Measurements from ENCODE around the gene HIPK3.

HIPK3 gene

DNA sequence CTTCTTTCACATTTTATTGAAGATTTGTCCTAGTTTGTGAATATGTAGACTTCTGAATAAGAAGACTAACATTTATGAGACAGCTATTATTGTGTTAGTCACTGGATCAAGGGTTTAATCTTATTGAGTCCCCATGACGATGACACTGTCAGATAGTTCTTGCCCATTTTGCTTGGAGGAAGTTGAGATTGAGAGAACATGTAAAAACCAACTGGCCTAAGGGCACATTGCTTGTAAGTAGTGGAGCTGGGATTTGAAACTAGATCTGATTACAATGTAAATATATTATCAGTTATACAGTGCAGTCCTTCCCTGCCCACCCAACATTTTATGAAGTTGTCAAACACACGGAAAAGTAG lies 134.7 kb downstream of the HIPK3 start:
- DNase-seq (ENCODE audit: low spot score): no peak

DNA sequence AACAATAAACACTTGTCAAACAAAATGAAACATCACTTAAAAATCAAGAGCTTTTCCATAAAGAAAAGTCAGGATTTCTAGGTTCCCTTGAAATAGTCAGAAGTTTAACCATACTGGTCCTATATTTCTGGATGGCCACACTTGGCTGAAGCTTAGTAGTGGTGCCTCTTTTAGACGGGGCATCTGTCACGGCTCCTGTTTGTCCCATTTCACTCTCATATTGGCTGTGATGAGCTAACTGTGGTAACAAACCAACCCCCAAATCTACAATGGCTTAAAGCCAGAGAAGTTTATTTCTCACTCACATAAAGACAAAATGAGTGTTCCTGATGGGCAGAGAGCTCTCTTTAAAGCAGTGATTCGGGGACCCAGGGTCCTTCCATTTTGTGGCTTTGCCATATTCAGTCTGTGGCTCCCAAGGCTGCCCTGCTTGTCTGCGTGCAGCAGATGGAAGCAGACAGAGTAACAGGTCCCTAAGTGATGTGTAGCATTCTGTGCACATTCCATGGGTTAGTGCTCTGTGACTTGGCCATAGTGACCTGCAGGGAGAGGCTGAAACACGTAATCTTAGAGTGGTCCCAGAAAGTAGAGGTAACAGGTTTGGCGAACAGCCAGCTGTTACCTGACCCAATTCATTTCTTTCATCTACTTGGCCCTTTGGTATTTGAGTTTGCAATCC lies 137.4 kb downstream of the HIPK3 start:
- no peak for DNase-seq (ENCODE audit: low spot score)

DNA sequence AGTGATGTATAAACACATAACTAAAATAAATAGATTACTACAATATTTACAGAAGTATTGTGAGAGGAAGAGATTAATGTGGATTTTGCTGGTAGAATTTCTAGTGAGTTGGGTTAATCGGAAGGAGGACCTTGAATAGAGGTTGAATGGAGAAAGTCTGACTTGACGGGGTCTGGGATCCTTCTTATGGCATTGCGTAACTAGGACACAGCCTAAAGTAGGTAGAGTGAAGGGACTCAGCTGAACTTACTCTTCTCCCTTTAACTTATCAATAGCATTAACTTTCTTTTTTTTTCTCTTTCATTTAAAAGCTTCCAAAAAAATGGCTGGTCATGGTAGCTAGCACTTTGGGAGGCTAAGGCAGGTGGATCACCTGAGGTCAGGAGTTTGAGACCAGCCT lies 139.2 kb downstream of the HIPK3 start:
- DNase-seq (ENCODE audit: low spot score): no peak

DNA sequence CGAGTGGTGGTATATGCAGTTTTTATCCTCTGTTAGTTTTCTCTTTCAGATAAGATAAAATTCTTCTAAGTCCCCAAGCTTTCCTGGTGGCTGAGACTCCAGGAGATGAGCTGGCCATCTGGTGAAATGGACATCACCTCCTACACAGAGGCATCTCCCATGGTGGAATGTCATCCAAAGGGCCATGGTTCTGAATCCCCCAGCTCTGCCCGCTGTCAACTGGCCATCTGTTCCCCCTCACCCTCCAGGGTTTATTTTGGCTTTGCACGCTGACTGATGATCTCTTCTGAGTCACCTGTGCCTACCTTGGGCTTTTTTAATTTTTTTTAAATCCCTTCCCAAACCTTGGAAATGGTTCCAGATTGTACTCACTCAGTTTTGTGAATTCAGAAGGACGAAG lies 142.2 kb downstream of the HIPK3 start:
- DNase-seq (ENCODE audit: low spot score): no peak

DNA sequence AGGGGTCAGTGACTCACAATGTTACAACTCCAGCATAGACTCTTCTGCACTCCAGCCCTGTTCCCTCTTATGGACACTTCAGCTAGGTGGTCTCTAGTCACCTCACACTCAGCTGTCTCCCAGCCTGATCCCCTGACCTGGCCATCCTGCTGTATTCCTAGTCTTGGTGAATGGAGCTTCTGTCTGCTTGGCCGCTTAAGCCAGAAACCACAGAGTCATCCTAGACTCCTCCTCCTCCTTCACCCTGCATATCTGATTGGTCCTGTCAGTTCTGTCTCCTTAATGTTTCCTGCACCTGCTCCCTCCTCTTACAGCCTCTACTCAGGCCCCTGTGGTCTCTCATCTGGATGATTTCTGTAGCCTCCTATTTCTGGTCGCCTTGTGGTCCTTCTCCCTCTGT lies 144.9 kb downstream of the HIPK3 start:
- no peak for DNase-seq (ENCODE audit: low spot score)

DNA sequence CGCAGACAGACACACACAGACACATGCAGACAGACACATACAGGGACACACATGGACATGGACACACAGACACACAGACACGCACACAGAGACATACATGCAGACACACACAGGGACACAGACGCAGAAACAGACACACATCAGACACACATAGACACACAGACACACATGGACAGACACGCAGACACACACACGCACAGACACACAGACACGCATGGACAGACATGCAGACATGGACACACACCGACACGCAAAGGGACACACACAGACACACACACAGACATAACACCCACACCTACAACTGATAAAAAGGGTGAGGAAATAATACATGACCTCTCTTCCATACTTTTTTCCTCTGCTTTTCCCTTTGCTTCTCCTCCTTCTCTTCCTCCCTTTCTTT lies 146.2 kb downstream of the HIPK3 start:
- DNase-seq (ENCODE audit: low spot score): no peak

DNA sequence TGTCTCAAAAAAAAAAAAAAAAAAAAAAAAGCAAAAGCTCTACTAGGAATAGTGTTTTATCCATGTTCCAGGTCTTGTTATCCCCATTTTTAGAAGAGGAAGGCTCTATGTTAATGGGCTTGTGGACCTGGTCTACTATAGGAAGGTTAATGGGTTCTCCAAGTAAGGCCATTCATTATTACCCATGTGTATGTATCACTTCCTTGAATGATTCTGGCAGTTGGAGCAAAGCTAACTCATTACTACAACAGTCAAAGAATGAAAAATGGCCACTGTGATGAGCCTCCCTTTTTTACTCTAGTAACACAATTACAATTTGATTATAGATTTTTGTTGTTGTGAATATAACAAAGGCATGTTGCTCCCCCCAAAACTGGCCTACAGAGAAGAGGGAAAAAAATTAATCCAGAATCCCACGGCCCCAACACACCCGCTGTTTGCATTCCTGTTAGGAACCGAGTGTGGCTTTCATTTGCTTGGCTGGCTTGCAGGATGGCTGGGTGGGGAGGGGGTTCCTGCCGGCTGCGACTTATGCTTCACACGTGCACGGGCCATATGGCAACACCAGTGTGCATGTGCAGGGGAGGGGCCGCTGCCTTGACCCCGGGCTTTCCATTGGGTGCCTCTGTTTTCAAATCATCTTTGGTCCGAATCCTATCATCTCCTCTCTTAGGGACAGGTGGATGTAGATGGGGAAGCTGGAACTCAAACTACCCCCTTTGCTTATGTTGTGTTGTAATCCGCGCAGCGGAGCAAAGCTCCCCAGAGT lies 148.8 kb downstream of the HIPK3 start:
- DNase-seq (ENCODE audit: low spot score): no peak

Measured in AG08395 (cell line).